Fibroblast of the aortic adventitia (primary cell): ENCODE measurements around the gene PIK3C2G. TPM values are rescaled to one million over a fixed set of nuclear protein-coding genes. Genes with fewer than 3 reads are reported as not detected.

Experiments
- DNase-seq: peaks from one replicate; pipeline ENCODE4 v3.0.0-alpha.2; 2010; ENCODE audit warnings: low read depth
- H3K4me3 ChIP-seq: 2 replicates; pipeline ENCODE4 v1.5.1; 2011; ENCODE audit warnings: low read depth, mild to moderate bottlenecking, control low read depth, low read length, moderate library complexity
- total RNA-seq: library from RNA; depleted of rRNA; stranded (reverse); fragments of >200 nt; gene quantifications from 2 replicates; pipeline ENCODE4 v1.2.3, GENCODE V29; 2012; ENCODE audit warnings: low replicate concordance
- TF ChIP-seq, protein P1 (sequence below): IDR thresholded peaks from 2 replicates; pipeline ENCODE4 v1.5.1; 2011; ENCODE audit warnings: mild to moderate bottlenecking, low read length, control low read depth, inconsistent platforms; ENCODE audit not compliant: insufficient read depth

The PIK3C2G gene
- total RNA-seq, 1 donor = 0.09 TPM

- H3K4me3 ChIP-seq = no peak overlapping the region
- DNase-seq = no peak
- TF ChIP-seq, protein P1, sequence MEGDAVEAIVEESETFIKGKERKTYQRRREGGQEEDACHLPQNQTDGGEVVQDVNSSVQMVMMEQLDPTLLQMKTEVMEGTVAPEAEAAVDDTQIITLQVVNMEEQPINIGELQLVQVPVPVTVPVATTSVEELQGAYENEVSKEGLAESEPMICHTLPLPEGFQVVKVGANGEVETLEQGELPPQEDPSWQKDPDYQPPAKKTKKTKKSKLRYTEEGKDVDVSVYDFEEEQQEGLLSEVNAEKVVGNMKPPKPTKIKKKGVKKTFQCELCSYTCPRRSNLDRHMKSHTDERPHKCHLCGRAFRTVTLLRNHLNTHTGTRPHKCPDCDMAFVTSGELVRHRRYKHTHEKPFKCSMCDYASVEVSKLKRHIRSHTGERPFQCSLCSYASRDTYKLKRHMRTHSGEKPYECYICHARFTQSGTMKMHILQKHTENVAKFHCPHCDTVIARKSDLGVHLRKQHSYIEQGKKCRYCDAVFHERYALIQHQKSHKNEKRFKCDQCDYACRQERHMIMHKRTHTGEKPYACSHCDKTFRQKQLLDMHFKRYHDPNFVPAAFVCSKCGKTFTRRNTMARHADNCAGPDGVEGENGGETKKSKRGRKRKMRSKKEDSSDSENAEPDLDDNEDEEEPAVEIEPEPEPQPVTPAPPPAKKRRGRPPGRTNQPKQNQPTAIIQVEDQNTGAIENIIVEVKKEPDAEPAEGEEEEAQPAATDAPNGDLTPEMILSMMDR = no peak
Observed at GRCh38 chr12:18270958-18271460, 9.7 kb downstream of the PIK3C2G start.

DNA sequence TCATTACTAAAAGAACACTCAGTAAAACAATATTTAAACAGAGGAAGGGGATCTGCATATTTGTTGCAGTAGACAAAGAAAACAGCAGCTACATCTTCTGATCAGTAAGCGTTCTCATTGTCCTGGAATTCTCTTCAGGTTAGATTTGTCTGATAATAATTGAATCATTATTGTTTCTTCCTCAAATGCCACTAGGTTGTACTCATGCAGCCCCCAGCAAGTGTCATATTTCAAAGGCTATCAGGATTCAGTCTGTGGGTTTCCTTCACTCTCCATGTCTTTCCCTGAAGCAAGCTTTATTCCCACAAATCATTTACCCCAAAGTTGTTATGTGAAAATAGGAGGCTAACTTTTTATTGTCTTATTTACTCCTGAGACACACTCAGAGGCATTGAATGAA lies 14.7 kb downstream of the PIK3C2G start:
- no peak for DNase-seq
- TF ChIP-seq, protein P1 = no peak
- no peak overlapping the region for H3K4me3 ChIP-seq

GRCh38 chr12:18277196-18277595 lies 15.9 kb downstream of the PIK3C2G start:
- no peak overlapping the region for H3K4me3 ChIP-seq
- DNase-seq = no peak
- TF ChIP-seq, protein P1 = no peak

- no peak for DNase-seq
- TF ChIP-seq, protein P1 = no peak
- no peak overlapping the region for H3K4me3 ChIP-seq
Observed at GRCh38 chr12:18280728-18281127, 19.4 kb downstream of the PIK3C2G start.

GRCh38 chr12:18281941-18282340 lies 20.6 kb downstream of the PIK3C2G start:
- TF ChIP-seq, protein P1 = no peak
- DNase-seq = peak; percentile 66
- H3K4me3 ChIP-seq = no peak overlapping the region

- TF ChIP-seq, protein P1 = no peak
- DNase-seq = no peak
- no peak overlapping the region for H3K4me3 ChIP-seq
Observed at GRCh38 chr12:18283831-18284230, 22.5 kb downstream of the PIK3C2G start.

DNA sequence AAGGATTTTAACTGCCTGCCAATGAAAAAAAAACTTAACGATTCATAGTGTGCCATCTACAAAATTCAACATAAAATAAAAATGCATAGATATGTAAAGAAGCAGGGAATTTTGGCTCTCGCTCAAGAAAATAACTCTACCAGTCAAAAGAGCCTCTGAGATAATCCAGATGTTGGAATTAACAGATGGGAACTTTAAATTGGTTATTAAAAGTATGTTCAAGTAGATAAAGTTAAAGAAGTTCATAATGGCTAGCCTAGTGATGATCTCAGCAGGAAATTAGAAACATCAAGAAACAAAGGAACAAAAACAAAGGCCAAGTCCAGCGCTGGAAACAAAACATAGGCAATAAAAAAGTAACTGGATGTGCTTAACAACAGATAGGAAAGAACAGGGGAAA lies 23.1 kb downstream of the PIK3C2G start:
- peak; percentile 53 for DNase-seq
- no peak overlapping the region for H3K4me3 ChIP-seq
- TF ChIP-seq, protein P1 = no peak
